Pericardium fibroblast (primary cell): ENCODE measurements around the gene DAW1. TPM values are rescaled to one million over a fixed set of nuclear protein-coding genes. Genes with fewer than 3 reads are reported as not detected.

Experiments used
- total RNA-seq: library from RNA; depleted of rRNA; stranded (reverse); fragments of >200 nt; gene quantifications from 2 replicates; pipeline ENCODE4 v1.2.3, GENCODE V29; 2015

Gene DAW1
- total RNA-seq: 1.5 and 7.5 TPM in 2 replicates

GRCh38 chr2:227871375-227871791 is at the start of gene DAW1:
TSS of gene DAW1 (plus strand) at chr2:227871631. CDS start at chr2:227871690, 59 bp downstream.

Other genes with a start within 250 kb of the DAW1 start
- not detected in 2 replicates for gene SCYGR5, start 204.8 kb upstream of the DAW1 start, total RNA-seq
- gene SLC19A3, start 153.6 kb upstream of the DAW1 start, total RNA-seq: 0.85 and 1.8 TPM in 2 replicates
- gene SCYGR6, start 146.9 kb upstream of the DAW1 start, total RNA-seq: not detected in 2 replicates
- not detected in 2 replicates for gene SCYGR7, start 143.3 kb upstream of the DAW1 start, total RNA-seq
- not detected in 2 replicates for gene SCYGR8, start 125.7 kb upstream of the DAW1 start, total RNA-seq
- 0.47 and 2.6 TPM in 2 replicates for gene CCL20, start 57.8 kb upstream of the DAW1 start, total RNA-seq